Measurements from ENCODE around the gene FKBP4.

The FKBP4 gene

DNA sequence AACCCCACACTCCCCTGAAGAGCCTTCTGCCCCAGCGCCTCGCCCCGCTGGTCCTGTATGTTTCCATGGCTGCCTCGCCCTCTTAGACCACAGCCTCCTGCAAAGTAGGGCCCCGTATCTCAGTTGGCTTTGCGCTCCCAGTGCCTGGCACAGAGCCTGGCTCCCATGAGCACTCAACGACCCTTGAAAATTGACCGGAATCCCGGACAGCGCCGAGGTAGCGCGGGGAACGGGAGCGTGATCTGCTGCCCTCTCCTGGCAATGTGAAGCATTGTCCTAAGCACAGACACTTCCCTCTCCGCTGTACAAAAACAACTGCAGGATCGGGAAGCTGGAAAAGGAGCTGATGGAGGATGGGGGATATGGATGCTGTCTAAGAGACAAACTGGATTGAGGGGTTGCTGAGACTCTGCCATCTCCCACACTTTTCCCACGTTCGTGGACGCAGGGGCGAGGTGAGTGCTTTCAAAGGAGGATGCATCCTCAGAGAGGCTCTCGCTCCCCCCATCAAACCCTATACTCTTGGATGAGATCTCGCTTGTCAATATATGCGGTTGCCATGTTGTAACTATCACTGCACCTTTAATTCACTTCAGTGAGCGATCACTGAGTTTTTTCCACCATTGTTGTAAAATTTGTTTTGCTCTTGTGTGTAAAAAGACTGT lies 10.7 kb upstream of the FKBP4 start:
- peak; percentile 53 to 60 for DNase-seq

DNA sequence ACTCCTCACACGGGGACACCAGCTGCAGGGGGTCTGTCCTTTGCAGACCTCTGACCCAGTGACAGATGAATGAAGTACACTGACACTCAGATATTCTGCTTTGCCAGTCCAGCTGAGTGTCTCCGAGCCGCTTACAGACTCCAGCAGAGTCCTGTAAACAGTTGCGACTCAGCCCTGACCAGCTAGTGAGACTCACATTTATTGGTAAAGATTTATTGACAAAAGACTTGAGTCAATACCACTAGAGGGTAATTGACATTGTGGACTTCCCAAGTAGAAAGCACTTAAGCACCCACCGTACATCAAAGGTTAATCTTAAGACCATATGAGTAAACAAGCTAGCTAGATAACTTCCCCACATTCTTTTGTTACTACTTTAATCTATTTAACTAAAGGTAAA lies 9.8 kb upstream of the FKBP4 start:
- DNase-seq, result no peak

DNA sequence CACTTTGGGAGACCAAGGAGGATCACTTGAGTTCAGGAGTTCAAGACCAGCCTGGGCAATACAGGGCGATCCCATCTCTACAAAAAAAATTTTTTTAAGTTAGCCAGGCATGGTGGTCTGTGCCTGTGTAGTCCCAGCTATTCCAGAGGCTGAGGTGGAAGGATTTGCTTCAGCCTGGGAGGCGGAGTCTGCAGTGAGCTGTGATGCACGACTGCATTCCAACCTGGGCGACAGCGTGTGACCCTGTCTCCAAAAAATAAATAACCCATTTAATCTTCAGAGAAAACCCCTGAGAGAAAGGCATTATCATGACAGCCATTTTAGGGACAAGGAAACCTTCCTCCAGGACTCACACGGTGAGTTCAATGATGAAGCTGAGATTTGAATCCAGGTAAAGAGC lies 3.7 kb upstream of the FKBP4 start:
- DNase-seq, result no peak

DNA sequence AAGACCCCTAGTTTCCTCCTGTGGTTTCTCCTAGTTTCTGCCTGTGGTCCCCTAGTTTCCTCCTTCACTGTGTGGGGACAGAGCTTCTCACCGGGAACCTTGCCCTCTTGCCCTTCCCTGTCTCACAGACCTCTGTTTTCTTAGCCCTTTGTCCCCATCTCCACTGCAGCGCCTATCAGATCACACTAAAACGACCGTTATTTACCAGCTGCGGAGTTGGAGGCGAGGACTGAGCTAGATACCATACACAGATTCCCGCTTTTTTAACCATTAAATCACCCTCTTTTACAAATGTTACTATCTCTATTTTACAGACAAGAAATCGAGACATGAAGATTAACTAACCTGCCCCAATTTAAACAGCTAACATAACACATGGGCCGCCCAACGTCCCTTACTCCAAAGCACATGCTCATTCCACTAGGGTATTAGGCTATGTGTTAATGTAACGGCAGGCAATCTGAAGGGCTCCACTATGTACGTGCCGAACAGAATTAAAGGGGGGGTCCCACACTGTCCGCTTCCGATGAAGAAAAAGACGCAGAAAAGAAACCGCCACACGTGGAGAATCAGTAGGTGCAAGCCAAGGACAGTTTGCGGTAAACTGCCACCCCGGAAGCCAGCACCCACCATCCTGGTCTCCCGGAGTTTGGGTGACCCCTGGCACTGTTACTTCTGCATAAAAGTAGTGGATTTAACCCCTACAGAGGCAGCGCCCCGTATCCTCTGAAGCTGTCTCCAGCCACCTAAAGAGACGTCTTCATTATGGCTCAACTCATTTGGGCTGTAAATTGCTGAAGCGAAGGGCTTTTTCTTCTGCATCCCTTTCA lies 1.9 kb upstream of the FKBP4 start:
- no peak for DNase-seq

DNA sequence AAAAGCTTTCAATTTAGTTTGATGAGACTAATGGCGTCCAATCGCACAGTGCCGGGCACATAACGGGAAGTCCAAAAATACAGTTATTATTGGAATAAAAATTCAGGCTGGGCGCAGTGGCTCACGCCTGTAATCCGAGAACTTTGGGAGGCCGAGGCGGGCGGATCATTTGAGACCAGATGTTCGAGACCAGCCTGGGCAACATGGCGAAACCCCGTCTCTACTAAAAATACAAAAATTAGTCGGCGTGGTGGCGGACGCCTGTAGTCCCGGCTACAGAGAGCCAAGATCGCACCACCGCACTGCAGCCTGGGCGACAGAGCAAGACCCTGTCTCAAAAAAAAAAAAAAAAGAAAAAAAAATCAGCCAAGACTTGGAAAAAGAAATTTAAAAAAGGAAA lies 1.2 kb upstream of the FKBP4 start:
- DNase-seq, result no peak

DNA sequence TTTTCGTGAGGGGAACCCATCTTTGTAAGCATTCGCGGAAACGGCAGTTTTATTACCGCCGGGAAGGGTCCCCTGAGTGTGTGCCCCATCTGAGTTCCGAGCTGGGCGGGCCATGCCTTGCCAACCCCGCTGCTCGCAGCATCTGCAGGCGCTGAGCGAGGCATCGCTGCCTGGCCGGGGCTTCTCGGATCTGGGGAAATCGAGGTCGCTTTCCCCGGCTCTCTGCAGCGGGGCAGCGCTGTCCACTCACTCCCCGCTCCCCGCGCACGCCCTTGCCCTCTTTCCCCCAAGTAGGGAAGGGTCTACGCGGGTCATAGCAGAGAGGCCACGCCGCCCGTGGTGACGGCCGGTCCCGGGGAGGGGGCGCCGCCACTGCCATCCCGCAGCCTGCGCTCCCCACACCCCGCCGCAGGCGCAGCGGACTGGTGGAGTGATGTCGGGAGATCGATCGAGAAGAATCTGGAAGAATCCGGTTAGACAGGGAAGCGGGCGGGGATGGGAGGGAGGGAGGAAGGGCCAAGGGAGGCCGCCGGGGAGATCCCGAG lies 507 bp upstream of the FKBP4 start:
- peak; percentile 26 to 27 for DNase-seq

DNA sequence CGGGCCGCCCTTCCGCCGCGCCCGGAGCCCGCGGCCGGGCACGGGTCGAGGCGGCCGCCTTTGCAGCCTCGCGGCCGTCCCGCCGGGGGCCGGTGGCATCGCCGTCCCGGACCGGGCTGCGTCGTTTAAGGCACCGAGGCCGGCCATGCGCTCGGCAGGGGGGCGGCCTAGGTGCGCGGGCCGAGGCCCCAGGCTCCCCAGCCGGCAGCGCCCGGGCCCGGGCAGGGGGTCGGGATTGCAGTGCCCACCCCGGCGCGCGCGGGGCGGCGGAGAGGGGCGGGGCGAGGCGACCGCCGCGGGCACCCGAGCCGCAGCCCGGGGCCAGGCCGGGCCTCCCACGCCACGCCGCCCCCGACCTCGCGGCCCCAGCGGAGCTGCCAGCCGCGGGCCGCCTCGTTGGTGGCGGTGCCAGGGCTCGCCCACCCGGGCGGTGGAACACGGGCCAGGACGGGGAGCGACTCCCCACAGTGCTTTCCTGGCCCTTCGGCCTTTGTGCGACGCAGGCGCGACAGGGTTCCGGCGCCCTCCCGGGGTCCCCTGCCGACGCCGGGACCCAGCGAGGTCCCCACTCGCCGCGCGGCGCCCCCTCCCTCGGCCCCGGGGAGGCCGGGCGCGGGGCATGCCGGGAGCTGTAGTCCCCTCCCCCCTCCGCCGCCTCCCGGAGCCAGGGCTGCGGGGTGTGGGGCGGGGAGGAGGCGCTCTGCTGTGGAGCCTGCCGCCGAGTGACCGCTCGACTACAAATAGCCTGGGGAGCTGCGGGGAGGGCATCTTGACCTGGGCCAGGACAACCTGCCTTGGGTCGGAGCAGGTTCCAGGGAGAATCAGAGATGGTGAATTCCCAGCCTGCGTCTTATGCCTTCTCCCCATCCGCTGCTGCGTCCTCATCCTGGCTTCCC lies 769 bp downstream of the FKBP4 start:
- DNase-seq, result peak; percentile 73 to 75

DNA sequence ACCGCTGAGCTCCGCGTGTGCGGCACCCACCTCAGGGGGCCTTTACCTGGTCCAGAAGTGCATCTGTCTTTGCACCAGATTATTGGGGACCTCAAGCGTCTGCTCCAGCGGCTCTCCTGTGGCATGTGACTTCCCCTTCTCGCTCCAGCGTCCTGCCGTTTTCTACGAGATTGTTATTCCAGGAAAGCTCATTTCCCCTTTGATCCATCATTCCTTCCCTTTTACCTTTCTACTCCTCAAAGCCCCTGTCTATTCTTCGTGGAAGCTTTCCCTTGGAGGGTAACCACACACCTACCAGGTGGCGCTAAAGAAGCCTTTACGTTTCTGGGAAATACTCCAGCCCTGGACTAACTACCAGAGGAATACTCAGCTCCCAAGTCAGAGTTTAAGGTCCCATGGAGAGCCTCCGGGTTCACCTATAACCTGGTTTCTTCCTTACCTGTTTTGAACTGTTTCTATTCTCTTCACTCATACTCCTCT lies 1.5 kb downstream of the FKBP4 start:
- DNase-seq, result no peak

DNA sequence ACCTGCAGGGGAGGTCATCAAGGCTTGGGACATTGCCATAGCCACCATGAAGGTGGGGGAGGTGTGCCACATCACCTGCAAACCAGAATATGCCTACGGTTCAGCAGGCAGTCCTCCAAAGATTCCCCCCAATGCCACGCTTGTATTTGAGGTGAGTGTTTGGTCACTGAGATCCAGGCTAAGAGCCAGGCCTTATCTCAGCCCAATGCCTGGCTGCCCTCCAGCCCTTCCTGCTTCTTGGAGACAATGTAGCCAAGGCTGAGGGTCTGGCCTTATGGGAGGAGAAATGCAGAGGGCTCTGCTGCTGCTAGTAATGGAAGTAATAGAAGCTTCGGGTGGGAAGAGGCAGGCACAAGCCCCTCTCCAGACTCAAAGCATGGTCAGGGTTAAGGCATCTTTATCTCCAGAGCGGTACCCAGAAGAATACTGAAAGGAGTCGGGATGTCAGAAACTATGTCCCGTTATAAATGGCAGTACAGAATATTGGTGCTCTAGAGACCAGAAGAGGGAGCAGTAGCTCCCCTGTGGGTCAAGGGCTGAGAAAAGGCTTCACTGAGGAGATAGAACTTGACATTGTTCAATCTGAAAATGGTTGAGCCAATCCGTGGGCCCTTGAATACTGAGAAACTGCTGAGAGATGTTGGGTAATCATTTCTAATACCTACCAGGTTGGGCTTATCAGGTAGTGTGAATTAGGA lies 3.1 kb downstream of the FKBP4 start:
- no peak for DNase-seq

DNA sequence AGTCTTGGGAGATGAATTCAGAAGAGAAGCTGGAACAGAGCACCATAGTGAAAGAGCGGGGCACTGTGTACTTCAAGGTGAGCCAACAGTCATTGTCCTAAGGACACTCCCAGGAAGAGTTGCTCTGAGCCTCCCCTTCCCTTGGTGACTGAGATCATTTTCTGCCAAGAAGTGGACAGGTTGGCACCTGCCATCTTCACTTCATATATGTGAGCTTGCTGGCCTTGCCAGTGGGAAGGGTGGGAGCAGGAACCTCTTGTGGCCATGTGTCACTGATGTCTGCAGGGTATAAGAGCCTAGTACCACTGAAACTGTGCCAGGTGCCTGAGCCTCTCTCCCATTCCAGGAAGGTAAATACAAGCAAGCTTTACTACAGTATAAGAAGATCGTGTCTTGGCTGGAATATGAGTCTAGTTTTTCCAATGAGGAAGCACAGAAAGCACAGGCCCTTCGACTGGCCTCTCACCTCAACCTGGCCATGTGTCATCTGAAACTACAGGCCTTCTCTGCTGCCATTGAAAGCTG lies 5.3 kb downstream of the FKBP4 start:
- no peak for DNase-seq

DNA sequence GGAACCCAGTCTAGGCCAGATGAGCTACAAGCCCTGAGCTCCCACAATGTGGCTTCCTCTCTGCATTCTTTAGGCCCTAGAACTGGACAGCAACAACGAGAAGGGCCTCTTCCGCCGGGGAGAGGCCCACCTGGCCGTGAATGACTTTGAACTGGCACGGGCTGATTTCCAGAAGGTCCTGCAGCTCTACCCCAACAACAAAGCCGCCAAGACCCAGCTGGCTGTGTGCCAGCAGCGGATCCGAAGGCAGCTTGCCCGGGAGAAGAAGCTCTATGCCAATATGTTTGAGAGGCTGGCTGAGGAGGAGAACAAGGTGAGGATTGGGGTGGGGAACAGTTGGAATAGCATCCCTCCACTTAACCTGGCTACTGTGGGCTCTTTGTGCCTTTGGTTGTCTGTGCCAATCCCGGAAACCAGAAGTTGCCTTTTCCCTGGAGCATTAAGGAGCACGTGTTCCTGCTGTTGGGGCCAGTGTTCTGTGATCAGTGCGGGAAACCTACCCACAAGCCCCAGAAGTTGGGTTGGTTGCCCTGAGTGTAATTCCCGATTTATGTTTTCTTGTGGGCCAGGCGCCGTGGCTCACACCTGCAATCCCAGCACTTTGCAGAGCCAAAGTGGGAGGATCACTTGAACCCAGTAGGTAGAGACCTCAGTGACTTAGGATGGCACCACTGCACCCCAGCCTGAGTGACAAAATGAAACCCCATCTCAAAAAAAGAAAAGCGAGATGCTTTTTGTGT lies 6.4 kb downstream of the FKBP4 start:
- no peak for DNase-seq

DNA sequence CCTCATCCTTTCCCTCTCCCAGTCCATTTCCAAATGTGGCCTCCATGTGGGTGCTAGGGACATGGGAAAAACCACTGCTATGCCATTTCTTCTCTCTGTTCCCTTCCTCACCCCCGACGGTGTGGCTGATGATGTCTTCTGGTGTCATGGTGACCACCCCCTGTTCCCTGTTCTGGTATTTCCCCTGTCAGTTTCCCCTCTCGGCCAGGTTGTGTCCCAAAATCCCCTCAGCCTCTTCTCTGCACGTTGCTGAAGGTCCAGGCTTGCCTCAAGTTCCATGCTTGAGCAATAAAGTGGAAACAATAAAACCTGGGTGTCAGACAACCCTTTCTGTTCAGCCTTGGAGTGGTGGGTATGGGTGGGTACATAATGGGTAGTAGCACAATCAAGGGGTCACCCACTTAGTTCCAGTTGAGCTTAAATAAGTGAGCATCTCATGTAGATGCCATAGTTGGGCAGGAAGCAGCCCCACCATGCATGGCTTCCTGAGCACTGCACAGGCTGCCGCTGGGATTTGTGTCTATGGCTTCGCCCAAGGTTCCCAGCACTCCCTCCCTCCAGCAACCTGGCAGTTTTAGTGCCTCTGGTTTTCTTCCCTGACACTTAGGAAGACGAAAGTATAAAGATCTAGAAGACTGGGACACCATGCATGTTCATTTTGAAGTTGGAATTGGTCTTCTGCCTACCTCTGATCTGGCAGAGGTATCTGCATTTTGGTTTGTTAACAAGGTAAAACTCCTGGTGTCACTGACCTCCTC lies 9.0 kb downstream of the FKBP4 start:
- DNase-seq, result no peak

DNA sequence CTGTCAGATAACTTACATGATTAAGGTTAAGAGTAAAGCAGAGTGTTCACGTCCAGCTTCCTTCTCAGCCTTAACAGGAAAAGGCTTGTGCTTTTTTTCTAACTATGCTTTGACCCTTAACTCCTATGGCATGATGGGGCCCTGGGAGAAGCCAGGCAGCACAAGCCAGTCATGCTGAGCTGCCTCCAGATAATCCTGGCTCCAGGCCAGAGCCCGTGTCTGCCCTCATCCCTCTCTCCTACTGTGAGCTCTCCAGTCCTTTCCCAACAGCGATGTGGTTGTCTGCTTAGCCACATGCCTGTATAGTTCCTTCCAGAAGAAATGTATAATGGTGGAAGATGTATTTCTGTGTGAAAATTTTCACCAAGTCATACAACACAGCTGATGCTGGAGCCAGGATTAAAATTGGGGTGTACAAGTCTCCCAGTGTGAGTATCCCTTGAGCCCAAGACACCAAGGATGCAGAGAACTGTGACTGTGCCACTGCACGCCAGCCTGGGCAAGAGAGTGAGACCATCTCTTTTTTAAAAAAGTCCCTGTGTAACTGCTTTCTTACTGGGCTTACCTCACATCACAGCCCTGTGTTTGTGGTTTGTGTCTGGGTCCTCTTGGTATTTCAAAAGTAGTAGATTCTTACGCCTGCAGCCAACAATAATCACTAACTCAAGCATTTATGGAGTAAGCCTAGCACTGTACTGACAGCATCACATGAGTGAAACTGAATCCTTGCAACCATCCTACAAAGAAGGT lies 9.8 kb downstream of the FKBP4 start:
- DNase-seq, result no peak

DNA sequence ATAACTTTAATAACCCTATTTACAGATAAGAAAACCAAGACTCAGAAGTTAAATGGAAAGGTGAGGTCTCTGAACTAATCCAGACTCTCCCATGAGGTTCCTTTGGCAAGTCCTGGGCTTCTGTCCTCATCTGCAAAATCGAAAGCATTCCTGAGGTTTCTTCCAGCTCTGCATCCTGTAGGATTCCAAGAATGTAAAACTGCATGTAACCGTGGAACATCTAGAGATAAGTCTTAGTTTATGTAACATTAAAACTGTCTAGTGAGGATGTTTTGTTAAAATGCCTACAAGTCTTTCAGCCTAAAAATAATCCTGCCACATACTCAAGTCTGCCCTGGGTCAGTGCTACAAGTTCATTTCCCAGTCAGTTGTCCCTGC lies 10.4 kb downstream of the FKBP4 start:
- no peak for DNase-seq

DNA sequence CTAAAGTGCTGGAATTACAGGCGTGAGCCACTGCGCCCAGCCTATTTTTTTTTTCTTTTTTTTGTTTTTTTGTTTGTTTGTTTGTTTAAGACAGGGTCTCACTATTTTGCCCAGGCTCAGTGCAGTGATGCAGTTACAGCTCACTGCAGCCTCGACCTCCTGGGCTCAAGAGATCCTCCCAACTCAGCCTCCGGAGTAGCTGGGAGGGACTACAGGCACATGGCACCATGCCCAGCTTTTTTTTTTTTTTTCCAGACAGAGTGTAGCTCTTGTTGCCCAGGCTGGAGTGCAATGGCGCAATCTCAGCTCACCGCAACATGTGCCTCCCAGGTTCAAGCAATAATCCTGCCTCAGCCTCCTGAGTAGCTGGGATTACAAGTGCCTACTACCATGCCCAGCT lies 11.9 kb downstream of the FKBP4 start:
- no peak for DNase-seq

DNA sequence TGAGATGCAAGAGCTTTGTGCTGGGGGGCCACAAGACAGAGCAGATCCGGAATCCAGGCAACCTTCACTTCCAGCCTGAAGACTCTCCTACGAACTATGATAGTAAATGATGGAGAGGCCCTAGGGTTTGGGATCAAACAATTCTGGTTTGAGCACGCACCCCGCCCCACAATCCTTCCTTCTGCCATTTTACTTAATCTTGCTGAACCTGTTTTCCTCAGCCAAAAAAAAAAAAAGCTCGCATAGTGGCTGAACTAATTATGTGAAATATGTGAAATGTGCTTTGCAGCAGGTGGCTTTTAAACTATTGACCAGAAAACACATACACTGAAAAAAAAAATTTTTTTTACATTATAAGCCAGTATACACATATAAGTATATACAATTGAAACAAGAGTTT lies 17.0 kb downstream of the FKBP4 start:
- no peak for DNase-seq

DNA sequence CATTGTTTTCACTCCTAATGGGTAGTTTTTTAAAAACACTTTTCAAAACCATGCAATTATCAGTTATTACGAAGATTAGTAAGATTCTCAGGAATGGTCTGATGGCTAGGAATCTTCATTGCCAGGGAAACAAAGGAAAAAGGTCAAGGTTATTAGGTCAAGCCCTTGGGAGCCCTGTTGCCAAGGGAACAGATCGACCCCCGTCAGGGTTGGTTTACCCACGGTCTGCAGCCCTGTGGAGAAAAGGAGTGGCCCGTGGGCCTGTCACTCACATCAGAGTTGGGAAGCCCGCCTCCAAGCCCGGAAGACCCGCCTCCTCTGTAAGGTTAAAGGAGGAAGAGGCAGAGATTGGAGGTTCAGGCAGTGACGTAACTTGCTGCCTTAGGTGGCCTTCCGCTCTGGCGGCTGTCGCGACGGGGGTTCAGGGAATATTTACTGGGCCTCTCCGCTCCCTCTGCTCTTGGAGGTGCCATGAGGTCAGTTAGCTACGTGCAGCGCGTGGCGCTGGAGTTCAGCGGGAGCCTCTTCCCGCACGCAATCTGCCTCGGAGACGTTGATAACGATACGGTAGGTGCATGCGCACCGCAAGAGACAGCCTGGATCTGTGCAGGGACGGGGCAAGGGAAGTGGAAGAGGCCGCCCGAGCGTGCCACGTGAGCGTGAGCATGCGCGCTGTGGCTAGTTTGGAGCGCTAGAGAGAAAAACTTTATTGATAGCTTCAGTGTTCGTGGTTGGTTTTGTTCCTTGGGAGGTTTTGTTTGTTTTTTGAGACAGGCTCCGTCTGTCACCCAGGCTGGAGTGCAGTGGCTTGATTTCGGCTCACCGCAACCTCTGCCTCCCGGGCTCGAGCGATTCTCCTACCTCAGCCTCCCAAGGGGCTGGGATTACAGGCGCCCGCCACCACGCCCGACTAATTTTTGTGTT lies 17.8 kb downstream of the FKBP4 start, which contains the start of gene ITFG2:
TSS of gene ITFG2 (plus strand) at position 379 of the 924 bp plus-strand sequence. CDS start at position 472, 93 bp downstream.
- peak; percentile 97 to 98 for DNase-seq

Measured in activated CD4-positive, alpha-beta T cell treated with anti-CD3 and anti-CD28 coated beads, Interleukin-2, amount 50 U/mL, for 48 hours (primary cell).